ENCODE results near the gene AGGF1. TPM values are rescaled to one million over a fixed set of nuclear protein-coding genes. Genes with fewer than 3 reads are reported as not detected.
"Not testable (repeated sequence)": the region's sequence is repeated elsewhere in the genome, so short reads cannot be mapped to it uniquely, and the experiment has no call there.

Gene AGGF1
- total RNA-seq, 1 donor from 2014 or later, result 18.1 TPM

- intact Hi-C loops (cut with DNase I), result no loop called here
Measured at GRCh38 chr5:77022511-77023417, 7.4 kb upstream of the AGGF1 start.

GRCh38 chr5:77024490-77024889 is 5.7 kb upstream of the AGGF1 start:
- DNase-seq (ENCODE audit: low spot score) (no peak), ATAC-seq (no peak)
- intact Hi-C loops (cut with DNase I), result no loop called here

More at GRCh38 chr5:77022511-77023417, 7.4 kb upstream of the AGGF1 start:
- ATAC-seq (no peak), DNase-seq (ENCODE audit: low spot score) (no peak)

- ATAC-seq, result no peak
- intact Hi-C loops (cut with DNase I), result no loop called here
- no peak for DNase-seq (ENCODE audit: low spot score)
Measured at GRCh38 chr5:77028631-77029375, 1.4 kb upstream of the AGGF1 start.

- intact Hi-C loops (cut with DNase I), result no loop called here
- ATAC-seq (no peak), DNase-seq (ENCODE audit: low spot score) (no peak)
Measured at GRCh38 chr5:77029376-77029885, 773 bp upstream of the AGGF1 start.

GRCh38 chr5:77031891-77032290 is 1.7 kb downstream of the AGGF1 start:
- intact Hi-C loops (cut with DNase I), result no loop called here
- DNase-seq (ENCODE audit: low spot score) (no peak), ATAC-seq (no peak)

- no peak for ATAC-seq
- intact Hi-C loops (cut with DNase I), result no loop called here
Measured at GRCh38 chr5:77032635-77033034, 2.4 kb downstream of the AGGF1 start.

GRCh38 chr5:77033338-77033737 is 3.1 kb downstream of the AGGF1 start:
- ATAC-seq, result no peak
- no peak for DNase-seq (ENCODE audit: low spot score)
- intact Hi-C loops (cut with DNase I), result no loop called here

More at GRCh38 chr5:77032635-77033034, 2.4 kb downstream of the AGGF1 start:
- DNase-seq (ENCODE audit: low spot score), result no peak

GRCh38 chr5:77035950-77036349 is 5.7 kb downstream of the AGGF1 start:
- intact Hi-C loops (cut with DNase I), result no loop called here
- ATAC-seq (no peak), DNase-seq (ENCODE audit: low spot score) (no peak)

GRCh38 chr5:77046416-77047073 is 16.3 kb downstream of the AGGF1 start:
- DNase-seq (ENCODE audit: low spot score), result no peak
- no peak for ATAC-seq
- intact Hi-C loops (cut with DNase I), result no loop called here

- DNase-seq (ENCODE audit: low spot score), result no peak
- no peak for ATAC-seq
- intact Hi-C loops (cut with DNase I), result no loop called here
Measured at GRCh38 chr5:77064040-77064439, 33.8 kb downstream of the AGGF1 start.

GRCh38 chr5:77065256-77065655 is 35.1 kb downstream of the AGGF1 start:
- intact Hi-C loops (cut with DNase I), result no loop called here
- ATAC-seq (no peak), DNase-seq (ENCODE audit: low spot score) (no peak)

- intact Hi-C loops (cut with DNase I), result no loop called here
- ATAC-seq (no peak), DNase-seq (ENCODE audit: low spot score) (no peak)
Measured at GRCh38 chr5:77066184-77066583, 36.0 kb downstream of the AGGF1 start.

GRCh38 chr5:77066823-77067442 is 36.7 kb downstream of the AGGF1 start:
- ATAC-seq (peak; percentile 71), DNase-seq (ENCODE audit: low spot score) (no peak)
- intact Hi-C loops (cut with DNase I), result no loop called here

- DNase-seq (ENCODE audit: low spot score), result no peak
- no peak for ATAC-seq
- intact Hi-C loops (cut with DNase I), result no loop called here
Measured at GRCh38 chr5:77073667-77074066, 43.5 kb downstream of the AGGF1 start.

- intact Hi-C loops (cut with DNase I), result no loop called here
- ATAC-seq, result no peak
- no peak for DNase-seq (ENCODE audit: low spot score)
Measured at GRCh38 chr5:77074745-77075144, 44.5 kb downstream of the AGGF1 start.

GRCh38 chr5:77076961-77077828 is 47.0 kb downstream of the AGGF1 start:
- ATAC-seq (peak; percentile 90), DNase-seq (ENCODE audit: low spot score) (peak; percentile 86)
- intact Hi-C loops (cut with DNase I), result no loop called here

- intact Hi-C loops (cut with DNase I), result no loop called here
Measured at GRCh38 chr5:77077829-77078176, 47.6 kb downstream of the AGGF1 start.

GRCh38 chr5:77080479-77080878 is 50.3 kb downstream of the AGGF1 start:
- ATAC-seq; intact Hi-C loops (cut with DNase I); DNase-seq (ENCODE audit: low spot score): not testable (repeated sequence)

More at GRCh38 chr5:77077829-77078176, 47.6 kb downstream of the AGGF1 start:
- ATAC-seq (no peak), DNase-seq (ENCODE audit: low spot score) (no peak)

Measured in sciatic nerve (tissue), 2 donors.